SK-N-SH (cell line): Measurements from ENCODE around the gene SLC13A3. TPM values are rescaled to one million over a fixed set of nuclear protein-coding genes. Genes with fewer than 3 reads are reported as not detected.

Source experiments
- CTCF ChIA-PET: fragments of 300-600, 350-600 bp; formaldehyde crosslinking; extraction: SDS; loops from one replicate; lab custom pipeline; 2021; lab: Yijun Ruan, JAX
- POLR2A ChIA-PET: fragments of 350-600 bp; sonication (Branson Sonifier 250); formaldehyde crosslinking; extraction: SDS; loops from one replicate; lab custom pipeline; 2020; ENCODE audit warnings: antibody characterized with exemption, inconsistent platforms; lab: Yijun Ruan, JAX
- DNase-seq: peaks from one replicate; pipeline ENCODE4 v3.0.0; 2012
- H2AFZ ChIP-seq: fragments of 200-600 bp; sonication (generic); 2 replicates; pipeline ENCODE4 v1.8.1; 2016; ENCODE audit warnings: antibody characterized with exemption, mild to moderate bottlenecking, low read depth
- H3F3A ChIP-seq: fragments of 200-600 bp; sonication (generic); replicated peaks from 2 replicates; pipeline ENCODE3; 2016; ENCODE audit warnings: antibody characterized with exemption, mild to moderate bottlenecking; ENCODE audit not compliant: insufficient read depth
- H3K27ac ChIP-seq, 2 experiments: fragments of 200-500 bp in 1 of 2; fragments of 200-600 bp in 1 of 2; sonication (Bioruptor generic) in 1 of 2; sonication (generic), shearing (Covaris generic) in 1 of 2; 2 replicates each; pipeline versions ENCODE4 v1.5.1 to v1.6.1; 2014 to 2016; ENCODE audit warnings: low read depth in 2 of 2, inconsistent platforms in 1 of 2, low read length in 1 of 2, mild to moderate bottlenecking in 1 of 2, mixed read lengths in 1 of 2
- H3K27me3 ChIP-seq: fragments of 200-600 bp; sonication (generic), shearing (Covaris generic); 2 replicates; pipeline ENCODE4 v1.6.1; 2016; ENCODE audit warnings: mixed run types; ENCODE audit not compliant: insufficient read depth
- H3K36me3 ChIP-seq, 2 experiments: fragments of 200-500 bp in 1 of 2; fragments of 200-600 bp in 1 of 2; sonication (Bioruptor generic) in 1 of 2; sonication (generic) in 1 of 2; replicated peaks in 1 of 2; 2 replicates each; pipeline versions ENCODE3 to v1.5.1; 2014 to 2016; ENCODE audit warnings: low read length in 1 of 2, mild to moderate bottlenecking in 1 of 2; ENCODE audit not compliant: insufficient read depth in 2 of 2, control insufficient read depth in 1 of 2
- H3K4me1 ChIP-seq, 2 experiments: fragments of 200-500 bp in 1 of 2; fragments of 200-600 bp in 1 of 2; sonication (Bioruptor generic) in 1 of 2; sonication (generic), shearing (Covaris generic) in 1 of 2; 2 replicates each; pipeline versions ENCODE4 v1.5.1 to v1.6.1; 2014 to 2016; ENCODE audit warnings: low read depth in 1 of 2, low read length in 1 of 2, mixed run types in 1 of 2; ENCODE audit not compliant: insufficient read depth in 2 of 2, control insufficient read depth in 1 of 2
- H3K4me2 ChIP-seq: fragments of 200-600 bp; sonication (generic), shearing (Covaris generic); 2 replicates; pipeline ENCODE4 v1.6.1; 2017; ENCODE audit warnings: mixed run types
- H3K4me3 ChIP-seq, 2 experiments: fragments of 200-500 bp in 1 of 2; fragments of 200-600 bp in 1 of 2; sonication (Bioruptor generic) in 1 of 2; sonication (generic), shearing (Covaris generic) in 1 of 2; 2 replicates each; pipeline versions ENCODE4 v1.5.1 to v1.8.1; 2014 to 2016; ENCODE audit warnings: low read depth in 2 of 2, inconsistent platforms in 1 of 2, low read length in 1 of 2, mild to moderate bottlenecking in 1 of 2, mixed read lengths in 1 of 2, moderate library complexity in 1 of 2
- H3K79me2 ChIP-seq: fragments of 200-600 bp; sonication (generic); 2 replicates; pipeline ENCODE4 v1.8.1; 2017; ENCODE audit warnings: mild to moderate bottlenecking; ENCODE audit not compliant: insufficient read depth
- H3K9ac ChIP-seq: fragments of 200-600 bp; sonication (generic); 2 replicates; pipeline ENCODE4 v1.6.1; 2017; ENCODE audit warnings: mixed run types
- H3K9me2 ChIP-seq: fragments of 200-600 bp; sonication (generic); 2 replicates; pipeline ENCODE4 v1.6.1; 2017; ENCODE audit warnings: mixed run types
- H3K9me3 ChIP-seq: fragments of 200-600 bp; sonication (generic); 2 replicates; pipeline ENCODE4 v1.6.1; 2017; ENCODE audit warnings: mixed run types, mild to moderate bottlenecking, moderate library complexity
- H4K20me1 ChIP-seq: fragments of 200-600 bp; sonication (generic); 2 replicates; pipeline ENCODE4 v1.6.1; 2017; ENCODE audit warnings: mild to moderate bottlenecking, mixed run types; ENCODE audit not compliant: insufficient read depth
- EP300 ChIP-seq, 2 experiments: IDR thresholded peaks; 2 replicates each; pipeline versions ENCODE4 v1.4.0 to v1.6.1; 2012; ENCODE audit warnings: borderline replicate concordance in 1 of 2, low read depth in 1 of 2, low read length in 1 of 2
- GABPA ChIP-seq: IDR thresholded peaks from 2 replicates; pipeline ENCODE4 v1.4.0; 2012; ENCODE audit warnings: low read depth, mild to moderate bottlenecking
- IRF3 ChIP-seq: fragments of 150-350 bp; IDR thresholded peaks from 2 replicates; pipeline ENCODE4 v1.6.1; 2016; ENCODE audit warnings: mild to moderate bottlenecking, low read depth, low read length
- JUND ChIP-seq: IDR thresholded peaks from 2 replicates; pipeline ENCODE4 v1.4.0; 2012
- MXI1 ChIP-seq: IDR thresholded peaks from 2 replicates; pipeline ENCODE4 v1.6.1; 2012; ENCODE audit warnings: mild to moderate bottlenecking, low read depth, low read length, improper control_type of control experiment
- NFIC ChIP-seq: IDR thresholded peaks from 2 replicates; pipeline ENCODE4 v1.4.0; 2012; ENCODE audit warnings: borderline replicate concordance
- PBX3 ChIP-seq: IDR thresholded peaks from 2 replicates; pipeline ENCODE4; 2012
- POLR2AphosphoS5 ChIP-seq: IDR thresholded peaks from 2 replicates; pipeline ENCODE4 v1.6.1; 2012; ENCODE audit warnings: low read depth, low read length
- RCOR1 ChIP-seq: fragments of 150-350 bp; IDR thresholded peaks from 2 replicates; pipeline ENCODE4 v1.6.1; 2017; ENCODE audit warnings: antibody characterized with exemption, low read length
- RFX5 ChIP-seq: IDR thresholded peaks from 2 replicates; pipeline ENCODE4 v1.6.1; 2012; ENCODE audit warnings: mild to moderate bottlenecking, improper control_type of control experiment, low read length
- SIN3A ChIP-seq: IDR thresholded peaks from 2 replicates; pipeline ENCODE4 v1.6.1; 2012; ENCODE audit warnings: low read depth, mild to moderate bottlenecking, low read length, moderate library complexity, borderline replicate concordance
- SMC3 ChIP-seq: IDR thresholded peaks from 2 replicates; pipeline ENCODE4 v1.6.1; 2012; ENCODE audit warnings: low read depth, low read length, improper control_type of control experiment
- TEAD4 ChIP-seq: IDR thresholded peaks from 2 replicates; pipeline ENCODE4 v1.4.0; 2012; ENCODE audit warnings: mild to moderate bottlenecking, borderline replicate concordance; ENCODE audit not compliant: insufficient read depth
- YY1 ChIP-seq: IDR thresholded peaks from 2 replicates; pipeline ENCODE4 v1.4.0; 2012; ENCODE audit warnings: low read depth, mild to moderate bottlenecking
- WGBS: methylation state at CpG from one replicate; pipeline ENCODE4 v1.1.6; 2017; ENCODE audit warnings: low lambda C conversion rate; 5-methylcytosine and 5-hydroxymethylcytosine counted together
- polyA plus RNA-seq, 3 experiments: library from polyadenylated mRNA; depleted of rRNA; stranded (reverse); fragments of >200 nt; gene quantifications; 2 replicates each; pipeline ENCODE4 v1.2.3, GENCODE V29; 2012
- TF ChIP-seq, protein P1 (sequence below): IDR thresholded peaks from 2 replicates; pipeline ENCODE4 v1.4.0; 2012; ENCODE audit warnings: low read depth, borderline replicate concordance
- TF ChIP-seq, protein P2 (sequence below): fragments of 150-350 bp; IDR thresholded peaks from 2 replicates; pipeline ENCODE4 v1.6.1; 2017; ENCODE audit warnings: antibody characterized with exemption, low read length, low read depth, borderline replicate concordance
- TF ChIP-seq, protein P3 (sequence below): IDR thresholded peaks from 2 replicates; pipeline ENCODE4 v1.4.0; 2012; ENCODE audit warnings: low read depth, borderline replicate concordance
- TF ChIP-seq, protein P4 (sequence below): fragments of 200-600 bp; sonication (generic); IDR thresholded peaks from 2 replicates; pipeline ENCODE4 v1.6.1; 2017; ENCODE audit warnings: antibody characterized with exemption, mild to moderate bottlenecking, moderate library complexity
- TF ChIP-seq, protein P5 (sequence below): IDR thresholded peaks from 2 replicates; pipeline ENCODE4 v1.6.1; 2012; ENCODE audit warnings: mild to moderate bottlenecking, low read depth, low read length, moderate library complexity

SLC13A3 gene
- polyA plus RNA-seq, 1 of the 3 experiments (the other 2 are of a cell fraction), result 0.10 TPM

DNA sequence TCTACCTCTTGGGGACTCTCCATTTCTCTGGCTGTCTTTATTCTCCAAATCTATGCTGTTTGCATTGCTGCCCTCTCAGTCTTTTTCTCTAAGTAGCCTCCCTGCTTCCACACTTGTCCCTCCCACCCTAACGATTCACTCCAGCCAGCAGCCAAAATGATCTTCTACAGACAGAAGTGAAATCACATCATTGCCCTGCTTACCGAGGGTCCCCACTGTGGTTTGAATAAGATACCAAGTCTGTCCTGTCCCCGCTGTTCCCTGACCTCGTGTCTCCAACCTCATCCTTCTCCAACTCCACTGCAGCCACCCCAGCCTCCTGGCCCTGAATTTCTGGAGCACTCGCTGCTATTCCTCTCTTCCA lies 89.3 kb downstream of the SLC13A3 start:
- H2AFZ ChIP-seq, result 0 out of 2 replicates have a peak overlapping the region, but pooled peaks have one; percentile 33
- 57% methylated on average over 5 of the region's 5 CpGs for WGBS
- H3F3A ChIP-seq, result no peaks in the 10 kb centered on the region
- H3K27ac ChIP-seq, result no peak overlapping the region
- no peaks in the 10 kb centered on the region for H4K20me1 ChIP-seq
- H3K36me3 ChIP-seq, result no peaks in the 10 kb centered on the region
- no peak for DNase-seq
- H3K79me2 ChIP-seq, result no peaks in the 10 kb centered on the region
- POLR2A ChIA-PET, result no interaction called here
- H3K4me2 ChIP-seq, result peak overlapping the region; percentile 29; the same call in 1 of the 2 replicates
- CTCF ChIA-PET, result interaction anchor here (0.6 to 9.0 kb wide), 22 partner anchors 7 to 148 kb away, joined by 3 to 102 read pairs (median 5); partner anchors contain the start of genes OCSTAMP, TP53RK and ZNF334
- TF ChIP-seq JUND, result no peak
- TF ChIP-seq, protein P1, sequence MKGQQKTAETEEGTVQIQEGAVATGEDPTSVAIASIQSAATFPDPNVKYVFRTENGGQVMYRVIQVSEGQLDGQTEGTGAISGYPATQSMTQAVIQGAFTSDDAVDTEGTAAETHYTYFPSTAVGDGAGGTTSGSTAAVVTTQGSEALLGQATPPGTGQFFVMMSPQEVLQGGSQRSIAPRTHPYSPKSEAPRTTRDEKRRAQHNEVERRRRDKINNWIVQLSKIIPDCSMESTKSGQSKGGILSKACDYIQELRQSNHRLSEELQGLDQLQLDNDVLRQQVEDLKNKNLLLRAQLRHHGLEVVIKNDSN, result no peak
- no peak for TF ChIP-seq YY1
- no peak for TF ChIP-seq RCOR1
- no peak for TF ChIP-seq TEAD4
- no peak for TF ChIP-seq MXI1
- TF ChIP-seq, protein P2, sequence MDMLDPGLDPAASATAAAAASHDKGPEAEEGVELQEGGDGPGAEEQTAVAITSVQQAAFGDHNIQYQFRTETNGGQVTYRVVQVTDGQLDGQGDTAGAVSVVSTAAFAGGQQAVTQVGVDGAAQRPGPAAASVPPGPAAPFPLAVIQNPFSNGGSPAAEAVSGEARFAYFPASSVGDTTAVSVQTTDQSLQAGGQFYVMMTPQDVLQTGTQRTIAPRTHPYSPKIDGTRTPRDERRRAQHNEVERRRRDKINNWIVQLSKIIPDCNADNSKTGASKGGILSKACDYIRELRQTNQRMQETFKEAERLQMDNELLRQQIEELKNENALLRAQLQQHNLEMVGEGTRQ, result no peak
- TF ChIP-seq PBX3, result no peak
- TF ChIP-seq EP300 (IDR thresholded peaks at IDR 0.05; ENCODE audit: borderline replicate concordance in 1 of 2, low read depth in 1 of 2, low read length in 1 of 2), result no peak
- no peak for TF ChIP-seq RFX5
- TF ChIP-seq GABPA, result no peak
- no peak for TF ChIP-seq IRF3
- TF ChIP-seq, protein P3, sequence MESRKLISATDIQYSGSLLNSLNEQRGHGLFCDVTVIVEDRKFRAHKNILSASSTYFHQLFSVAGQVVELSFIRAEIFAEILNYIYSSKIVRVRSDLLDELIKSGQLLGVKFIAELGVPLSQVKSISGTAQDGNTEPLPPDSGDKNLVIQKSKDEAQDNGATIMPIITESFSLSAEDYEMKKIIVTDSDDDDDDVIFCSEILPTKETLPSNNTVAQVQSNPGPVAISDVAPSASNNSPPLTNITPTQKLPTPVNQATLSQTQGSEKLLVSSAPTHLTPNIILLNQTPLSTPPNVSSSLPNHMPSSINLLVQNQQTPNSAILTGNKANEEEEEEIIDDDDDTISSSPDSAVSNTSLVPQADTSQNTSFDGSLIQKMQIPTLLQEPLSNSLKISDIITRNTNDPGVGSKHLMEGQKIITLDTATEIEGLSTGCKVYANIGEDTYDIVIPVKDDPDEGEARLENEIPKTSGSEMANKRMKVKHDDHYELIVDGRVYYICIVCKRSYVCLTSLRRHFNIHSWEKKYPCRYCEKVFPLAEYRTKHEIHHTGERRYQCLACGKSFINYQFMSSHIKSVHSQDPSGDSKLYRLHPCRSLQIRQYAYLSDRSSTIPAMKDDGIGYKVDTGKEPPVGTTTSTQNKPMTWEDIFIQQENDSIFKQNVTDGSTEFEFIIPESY, result no peak
- TF ChIP-seq, protein P4, sequence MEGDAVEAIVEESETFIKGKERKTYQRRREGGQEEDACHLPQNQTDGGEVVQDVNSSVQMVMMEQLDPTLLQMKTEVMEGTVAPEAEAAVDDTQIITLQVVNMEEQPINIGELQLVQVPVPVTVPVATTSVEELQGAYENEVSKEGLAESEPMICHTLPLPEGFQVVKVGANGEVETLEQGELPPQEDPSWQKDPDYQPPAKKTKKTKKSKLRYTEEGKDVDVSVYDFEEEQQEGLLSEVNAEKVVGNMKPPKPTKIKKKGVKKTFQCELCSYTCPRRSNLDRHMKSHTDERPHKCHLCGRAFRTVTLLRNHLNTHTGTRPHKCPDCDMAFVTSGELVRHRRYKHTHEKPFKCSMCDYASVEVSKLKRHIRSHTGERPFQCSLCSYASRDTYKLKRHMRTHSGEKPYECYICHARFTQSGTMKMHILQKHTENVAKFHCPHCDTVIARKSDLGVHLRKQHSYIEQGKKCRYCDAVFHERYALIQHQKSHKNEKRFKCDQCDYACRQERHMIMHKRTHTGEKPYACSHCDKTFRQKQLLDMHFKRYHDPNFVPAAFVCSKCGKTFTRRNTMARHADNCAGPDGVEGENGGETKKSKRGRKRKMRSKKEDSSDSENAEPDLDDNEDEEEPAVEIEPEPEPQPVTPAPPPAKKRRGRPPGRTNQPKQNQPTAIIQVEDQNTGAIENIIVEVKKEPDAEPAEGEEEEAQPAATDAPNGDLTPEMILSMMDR, result no peak
- no peak for TF ChIP-seq POLR2AphosphoS5
- no peak for TF ChIP-seq NFIC
- TF ChIP-seq, protein P5, sequence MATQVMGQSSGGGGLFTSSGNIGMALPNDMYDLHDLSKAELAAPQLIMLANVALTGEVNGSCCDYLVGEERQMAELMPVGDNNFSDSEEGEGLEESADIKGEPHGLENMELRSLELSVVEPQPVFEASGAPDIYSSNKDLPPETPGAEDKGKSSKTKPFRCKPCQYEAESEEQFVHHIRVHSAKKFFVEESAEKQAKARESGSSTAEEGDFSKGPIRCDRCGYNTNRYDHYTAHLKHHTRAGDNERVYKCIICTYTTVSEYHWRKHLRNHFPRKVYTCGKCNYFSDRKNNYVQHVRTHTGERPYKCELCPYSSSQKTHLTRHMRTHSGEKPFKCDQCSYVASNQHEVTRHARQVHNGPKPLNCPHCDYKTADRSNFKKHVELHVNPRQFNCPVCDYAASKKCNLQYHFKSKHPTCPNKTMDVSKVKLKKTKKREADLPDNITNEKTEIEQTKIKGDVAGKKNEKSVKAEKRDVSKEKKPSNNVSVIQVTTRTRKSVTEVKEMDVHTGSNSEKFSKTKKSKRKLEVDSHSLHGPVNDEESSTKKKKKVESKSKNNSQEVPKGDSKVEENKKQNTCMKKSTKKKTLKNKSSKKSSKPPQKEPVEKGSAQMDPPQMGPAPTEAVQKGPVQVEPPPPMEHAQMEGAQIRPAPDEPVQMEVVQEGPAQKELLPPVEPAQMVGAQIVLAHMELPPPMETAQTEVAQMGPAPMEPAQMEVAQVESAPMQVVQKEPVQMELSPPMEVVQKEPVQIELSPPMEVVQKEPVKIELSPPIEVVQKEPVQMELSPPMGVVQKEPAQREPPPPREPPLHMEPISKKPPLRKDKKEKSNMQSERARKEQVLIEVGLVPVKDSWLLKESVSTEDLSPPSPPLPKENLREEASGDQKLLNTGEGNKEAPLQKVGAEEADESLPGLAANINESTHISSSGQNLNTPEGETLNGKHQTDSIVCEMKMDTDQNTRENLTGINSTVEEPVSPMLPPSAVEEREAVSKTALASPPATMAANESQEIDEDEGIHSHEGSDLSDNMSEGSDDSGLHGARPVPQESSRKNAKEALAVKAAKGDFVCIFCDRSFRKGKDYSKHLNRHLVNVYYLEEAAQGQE, result no peak
- TF ChIP-seq SIN3A, result no peak
- TF ChIP-seq SMC3, result no peak
- no peaks in the 10 kb centered on the region for H3K9me2 ChIP-seq
- H3K9ac ChIP-seq, result no peak overlapping the region
- H3K9me3 ChIP-seq, result no peaks in the 10 kb centered on the region
- no peaks in the 10 kb centered on the region for H3K27me3 ChIP-seq
- peaks cover 0 to 9% of the 10 kb centered on the region in 2 experiments; a peak in 1 of 4 replicates for H3K4me1 ChIP-seq
- peak overlapping the region in 1 of 2 experiments; percentile 37; a peak in 1 of 4 replicates for H3K4me3 ChIP-seq
